ENCODE data around the gene KCTD5.
A peak's percentile ranks its signal among the peaks of the same experiment; 100 is the strongest.

KCTD5 gene

GRCh38 chr16:2682209-2683021 lies at the start of gene KCTD5 (continued):
- TF ChIP-seq ZNF704 (tag by site-specific recombination; IDR thresholded peaks at IDR 0.05) (peak; percentile 15; the same call in 1 of the 2 replicates), ZNF785 (tag by site-specific recombination; IDR thresholded peaks at IDR 0.05) (peak; percentile 83; the same call in 1 of the 2 replicates), ZNF223 (tag by site-specific recombination; IDR thresholded peaks at IDR 0.05) (no peak), ZNF121 (tag by site-specific recombination; IDR thresholded peaks at IDR 0.05) (no peak), ZNF132 (tag by site-specific recombination; IDR thresholded peaks at IDR 0.05; ENCODE audit: borderline replicate concordance) (no peak), BCL11A (tag by site-specific recombination; IDR thresholded peaks at IDR 0.05; ENCODE audit: low read depth) (no peak), ZNF140 (tag by site-specific recombination; IDR thresholded peaks at IDR 0.05) (no peak), ATF2 (tag by site-specific recombination; IDR thresholded peaks at IDR 0.05; ENCODE audit: low read depth) (no peak), GLI2 (tag by site-specific recombination; IDR thresholded peaks at IDR 0.05; ENCODE audit: borderline replicate concordance, low read depth) (no peak), ZSCAN16 (tag by site-specific recombination; IDR thresholded peaks at IDR 0.05) (no peak), ZNF24 (tag by site-specific recombination; IDR thresholded peaks at IDR 0.05) (peak; percentile 92), ZNF148 (tag by site-specific recombination; IDR thresholded peaks at IDR 0.05; ENCODE audit: borderline replicate concordance) (no peak; the same call in 1 of the 2 replicates), ZNF157 (tag by site-specific recombination; IDR thresholded peaks at IDR 0.05) (no peak), KLF16 (tag by site-specific recombination; IDR thresholded peaks at IDR 0.05) (peak; percentile 100), ZNF747 (tag by site-specific recombination; IDR thresholded peaks at IDR 0.05) (no peak), ZNF366 (tag by site-specific recombination; conservative IDR thresholded peaks at IDR 0.05) (no peak), ZIC2 (tag by site-specific recombination; IDR thresholded peaks at IDR 0.05) (no peak; the same call in 1 of the 2 replicates), ZNF280D (tag by site-specific recombination; IDR thresholded peaks at IDR 0.05) (no peak), ZSCAN30 (tag by site-specific recombination; IDR thresholded peaks at IDR 0.05) (peak; percentile 96), ZNF266 (tag by site-specific recombination; IDR thresholded peaks at IDR 0.05; ENCODE audit: low read depth) (no peak), BCL6B (tag by site-specific recombination; IDR thresholded peaks at IDR 0.05) (0 out of 2 replicates have a peak, but pooled peaks have one; percentile 7), PRDM10 (tag by site-specific recombination; IDR thresholded peaks at IDR 0.05) (peak; percentile 61), ZNF311 (tag by site-specific recombination; IDR thresholded peaks at IDR 0.05; ENCODE audit: borderline replicate concordance) (no peak), ZNF404 (tag by site-specific recombination; IDR thresholded peaks at IDR 0.05) (no peak), ZNF837 (tag by site-specific recombination; IDR thresholded peaks at IDR 0.05) (no peak), KLF9 (tag by site-specific recombination; IDR thresholded peaks at IDR 0.05; ENCODE audit: low read depth) (peak; percentile 95)
